SK-N-SH (cell line): ENCODE results near the gene GABRD. TPM values are rescaled to one million over a fixed set of nuclear protein-coding genes. Genes with fewer than 3 reads are reported as not detected.

Experiments used
- CTCF ChIA-PET: fragments of 300-600, 350-600 bp; formaldehyde crosslinking; extraction: SDS; loops from one replicate; lab custom pipeline; 2021; lab: Yijun Ruan, JAX
- POLR2A ChIA-PET: fragments of 350-600 bp; sonication (Branson Sonifier 250); formaldehyde crosslinking; extraction: SDS; loops from one replicate; lab custom pipeline; 2020; ENCODE audit warnings: antibody characterized with exemption, inconsistent platforms; lab: Yijun Ruan, JAX
- DNase-seq: peaks from one replicate; pipeline ENCODE4 v3.0.0; 2012
- H2AFZ ChIP-seq: fragments of 200-600 bp; sonication (generic); 2 replicates; pipeline ENCODE4 v1.8.1; 2016; ENCODE audit warnings: antibody characterized with exemption, mild to moderate bottlenecking, low read depth
- H3F3A ChIP-seq: fragments of 200-600 bp; sonication (generic); replicated peaks from 2 replicates; pipeline ENCODE3; 2016; ENCODE audit warnings: antibody characterized with exemption, mild to moderate bottlenecking; ENCODE audit not compliant: insufficient read depth
- H3K27ac ChIP-seq, 2 experiments: fragments of 200-500 bp in 1 of 2; fragments of 200-600 bp in 1 of 2; sonication (Bioruptor generic) in 1 of 2; sonication (generic), shearing (Covaris generic) in 1 of 2; 2 replicates each; pipeline versions ENCODE4 v1.5.1 to v1.6.1; 2014 to 2016; ENCODE audit warnings: low read depth in 2 of 2, inconsistent platforms in 1 of 2, low read length in 1 of 2, mild to moderate bottlenecking in 1 of 2, mixed read lengths in 1 of 2
- H3K27me3 ChIP-seq: fragments of 200-600 bp; sonication (generic), shearing (Covaris generic); 2 replicates; pipeline ENCODE4 v1.6.1; 2016; ENCODE audit warnings: mixed run types; ENCODE audit not compliant: insufficient read depth
- H3K36me3 ChIP-seq, 2 experiments: fragments of 200-500 bp in 1 of 2; fragments of 200-600 bp in 1 of 2; sonication (Bioruptor generic) in 1 of 2; sonication (generic) in 1 of 2; replicated peaks in 1 of 2; 2 replicates each; pipeline versions ENCODE3 to v1.5.1; 2014 to 2016; ENCODE audit warnings: low read length in 1 of 2, mild to moderate bottlenecking in 1 of 2; ENCODE audit not compliant: insufficient read depth in 2 of 2, control insufficient read depth in 1 of 2
- H3K4me1 ChIP-seq, 2 experiments: fragments of 200-500 bp in 1 of 2; fragments of 200-600 bp in 1 of 2; sonication (Bioruptor generic) in 1 of 2; sonication (generic), shearing (Covaris generic) in 1 of 2; 2 replicates each; pipeline versions ENCODE4 v1.5.1 to v1.6.1; 2014 to 2016; ENCODE audit warnings: low read depth in 1 of 2, low read length in 1 of 2, mixed run types in 1 of 2; ENCODE audit not compliant: insufficient read depth in 2 of 2, control insufficient read depth in 1 of 2
- H3K4me2 ChIP-seq: fragments of 200-600 bp; sonication (generic), shearing (Covaris generic); 2 replicates; pipeline ENCODE4 v1.6.1; 2017; ENCODE audit warnings: mixed run types
- H3K4me3 ChIP-seq, 2 experiments: fragments of 200-500 bp in 1 of 2; fragments of 200-600 bp in 1 of 2; sonication (Bioruptor generic) in 1 of 2; sonication (generic), shearing (Covaris generic) in 1 of 2; 2 replicates each; pipeline versions ENCODE4 v1.5.1 to v1.8.1; 2014 to 2016; ENCODE audit warnings: low read depth in 2 of 2, inconsistent platforms in 1 of 2, low read length in 1 of 2, mild to moderate bottlenecking in 1 of 2, mixed read lengths in 1 of 2, moderate library complexity in 1 of 2
- H3K79me2 ChIP-seq: fragments of 200-600 bp; sonication (generic); 2 replicates; pipeline ENCODE4 v1.8.1; 2017; ENCODE audit warnings: mild to moderate bottlenecking; ENCODE audit not compliant: insufficient read depth
- H3K9ac ChIP-seq: fragments of 200-600 bp; sonication (generic); 2 replicates; pipeline ENCODE4 v1.6.1; 2017; ENCODE audit warnings: mixed run types
- H3K9me2 ChIP-seq: fragments of 200-600 bp; sonication (generic); 2 replicates; pipeline ENCODE4 v1.6.1; 2017; ENCODE audit warnings: mixed run types
- H3K9me3 ChIP-seq: fragments of 200-600 bp; sonication (generic); 2 replicates; pipeline ENCODE4 v1.6.1; 2017; ENCODE audit warnings: mixed run types, mild to moderate bottlenecking, moderate library complexity
- H4K20me1 ChIP-seq: fragments of 200-600 bp; sonication (generic); 2 replicates; pipeline ENCODE4 v1.6.1; 2017; ENCODE audit warnings: mild to moderate bottlenecking, mixed run types; ENCODE audit not compliant: insufficient read depth
- EP300 ChIP-seq, 2 experiments: IDR thresholded peaks; 2 replicates each; pipeline versions ENCODE4 v1.4.0 to v1.6.1; 2012; ENCODE audit warnings: borderline replicate concordance in 1 of 2, low read depth in 1 of 2, low read length in 1 of 2
- FOXM1 ChIP-seq: IDR thresholded peaks from 2 replicates; pipeline ENCODE4 v1.4.0; 2012; ENCODE audit warnings: low read depth, mild to moderate bottlenecking
- GABPA ChIP-seq: IDR thresholded peaks from 2 replicates; pipeline ENCODE4 v1.4.0; 2012; ENCODE audit warnings: low read depth, mild to moderate bottlenecking
- GATA2 ChIP-seq: sonication (generic); formaldehyde crosslinking; IDR thresholded peaks from 2 replicates; pipeline ENCODE4 v1.5.0; 2020; ENCODE audit warnings: mild to moderate bottlenecking, missing genetic modification reagents
- IRF3 ChIP-seq: fragments of 150-350 bp; IDR thresholded peaks from 2 replicates; pipeline ENCODE4 v1.6.1; 2016; ENCODE audit warnings: mild to moderate bottlenecking, low read depth, low read length
- JUND ChIP-seq: IDR thresholded peaks from 2 replicates; pipeline ENCODE4 v1.4.0; 2012
- MEF2A ChIP-seq: IDR thresholded peaks from 2 replicates; pipeline ENCODE4 v1.4.0; 2012; ENCODE audit warnings: low read depth, borderline replicate concordance
- NRF1 ChIP-seq: IDR thresholded peaks from 2 replicates; pipeline ENCODE4 v1.6.1; 2012; ENCODE audit warnings: low read depth, mild to moderate bottlenecking, low read length
- RCOR1 ChIP-seq: fragments of 150-350 bp; IDR thresholded peaks from 2 replicates; pipeline ENCODE4 v1.6.1; 2017; ENCODE audit warnings: antibody characterized with exemption, low read length
- REST ChIP-seq: IDR thresholded peaks from 2 replicates; pipeline ENCODE4 v1.6.1; 2012; ENCODE audit warnings: mild to moderate bottlenecking, low read depth, low read length, moderate library complexity
- RXRA ChIP-seq: IDR thresholded peaks from 2 replicates; pipeline ENCODE4 v1.4.0; 2012; ENCODE audit warnings: low read depth, mild to moderate bottlenecking, borderline replicate concordance
- SIN3A ChIP-seq: IDR thresholded peaks from 2 replicates; pipeline ENCODE4 v1.6.1; 2012; ENCODE audit warnings: low read depth, mild to moderate bottlenecking, low read length, moderate library complexity, borderline replicate concordance
- SMC3 ChIP-seq: IDR thresholded peaks from 2 replicates; pipeline ENCODE4 v1.6.1; 2012; ENCODE audit warnings: low read depth, low read length, improper control_type of control experiment
- TAF1 ChIP-seq: IDR thresholded peaks from 2 replicates; pipeline ENCODE4 v1.6.1; 2012; ENCODE audit warnings: low read depth, mild to moderate bottlenecking, low read length, moderate library complexity, borderline replicate concordance
- TEAD4 ChIP-seq: IDR thresholded peaks from 2 replicates; pipeline ENCODE4 v1.4.0; 2012; ENCODE audit warnings: mild to moderate bottlenecking, borderline replicate concordance; ENCODE audit not compliant: insufficient read depth
- USF1 ChIP-seq: IDR thresholded peaks from 2 replicates; pipeline ENCODE4 v1.4.0; 2012; ENCODE audit warnings: low read depth, borderline replicate concordance
- WGBS: methylation state at CpG from one replicate; pipeline ENCODE4 v1.1.6; 2017; ENCODE audit warnings: low lambda C conversion rate; 5-methylcytosine and 5-hydroxymethylcytosine counted together
- polyA plus RNA-seq, 3 experiments: library from polyadenylated mRNA; depleted of rRNA; stranded (reverse); fragments of >200 nt; gene quantifications; 2 replicates each; pipeline ENCODE4 v1.2.3, GENCODE V29; 2012

The GABRD gene
- polyA plus RNA-seq, 1 of the 3 experiments (the other 2 are of a cell fraction): 0.07 TPM

- no peaks in the 10 kb centered on the region for H3K27me3 ChIP-seq
- no peaks in the 10 kb centered on the region for H4K20me1 ChIP-seq
- H3K4me1 ChIP-seq: no peaks in the 10 kb centered on the region
- DNase-seq: no peak
- no peaks in the 10 kb centered on the region for H3F3A ChIP-seq
- H3K4me3 ChIP-seq: no peak overlapping the region
- POLR2A ChIA-PET: no interaction called here
- WGBS: 89% methylated on average over 3 of the region's 15 CpGs
- peaks cover 0 to 2% of the 10 kb centered on the region in 2 experiments for H3K36me3 ChIP-seq
- H3K9me3 ChIP-seq: no peaks in the 10 kb centered on the region
- H3K79me2 ChIP-seq: no peaks in the 10 kb centered on the region; the same call in 1 of the 2 replicates
- no peak overlapping the region for H3K27ac ChIP-seq
- H3K9ac ChIP-seq: no peak overlapping the region
- no peak overlapping the region for H2AFZ ChIP-seq
- no peak for TF ChIP-seq GATA2 (CRISPR knock-in tag)
- H3K4me2 ChIP-seq: no peak overlapping the region
- CTCF ChIA-PET: interaction anchor here (1.0 to 1.3 kb wide), 2 partner anchors 13 to 15 kb away, joined by 3 read pairs; no protein-coding TSS in a partner anchor
- H3K9me2 ChIP-seq: no peaks in the 10 kb centered on the region
These were observed 40.9 kb downstream of the GABRD start for GRCh38 chr1:2060072-2060471.

- no peak overlapping the region for H3K9ac ChIP-seq
- TF ChIP-seq RCOR1 (no peak), RXRA (no peak), TEAD4 (no peak), TAF1 (no peak), FOXM1 (no peak), JUND (no peak)
- no peaks in the 10 kb centered on the region for H3K4me1 ChIP-seq
- no peak overlapping the region for H3K27ac ChIP-seq
- no peaks in the 10 kb centered on the region for H3K27me3 ChIP-seq
- no peaks in the 10 kb centered on the region for H4K20me1 ChIP-seq
- H3K9me2 ChIP-seq: no peaks in the 10 kb centered on the region
- H3K79me2 ChIP-seq: no peaks in the 10 kb centered on the region; the same call in 1 of the 2 replicates
- no peaks in the 10 kb centered on the region for H3F3A ChIP-seq
- CTCF ChIA-PET: interaction anchor here (1.0 kb wide), 1 partner anchor 14 kb away, joined by 3 read pairs; no protein-coding TSS in a partner anchor
- H3K4me3 ChIP-seq: no peak overlapping the region
- no peak overlapping the region for H3K4me2 ChIP-seq
- no peak for DNase-seq
- POLR2A ChIA-PET: no interaction called here
- no peak overlapping the region for H2AFZ ChIP-seq
- no peaks in the 10 kb centered on the region for H3K9me3 ChIP-seq
- WGBS: 96% methylated on average over 12 of the region's 23 CpGs
- H3K36me3 ChIP-seq: peaks cover 0 to 4% of the 10 kb centered on the region in 2 experiments
These were observed 41.4 kb downstream of the GABRD start for GRCh38 chr1:2060535-2060934.

- Histone ChIP-seq H3K9ac (no peak overlapping the region), H3K9me2 (no peaks in the 10 kb centered on the region), H3K9me3 (no peaks in the 10 kb centered on the region), H3K4me1 (no peaks in the 10 kb centered on the region), H3K79me2 (no peaks in the 10 kb centered on the region; the same call in 1 of the 2 replicates), H3K27ac (no peak overlapping the region), H3K27me3 (no peaks in the 10 kb centered on the region), H3K4me3 (no peak overlapping the region), H3K4me2 (no peak overlapping the region), H3F3A (no peaks in the 10 kb centered on the region), H4K20me1 (no peaks in the 10 kb centered on the region), H3K36me3 (peaks cover 0 to 4% of the 10 kb centered on the region in 2 experiments), H2AFZ (no peak overlapping the region)
- ChIA-PET CTCF (no interaction called here), POLR2A (no interaction called here)
- 77% methylated on average over 12 of the region's 28 CpGs for WGBS
- DNase-seq: no peak
- TF ChIP-seq TEAD4 (no peak), RXRA (no peak), GABPA (no peak), SIN3A (no peak), REST (no peak), RCOR1 (no peak), IRF3 (no peak), USF1 (no peak), SMC3 (no peak), EP300 (IDR thresholded peaks at IDR 0.05; ENCODE audit: borderline replicate concordance in 1 of 2, low read depth in 1 of 2, low read length in 1 of 2) (no peak), NRF1 (no peak), MEF2A (no peak)
These were observed 42.1 kb downstream of the GABRD start for GRCh38 chr1:2061065-2061778.
